Spleen (tissue), 11 donors: ENCODE data around the gene DPYD. TPM values are rescaled to one million over a fixed set of nuclear protein-coding genes. Genes with fewer than 3 reads are reported as not detected.

Source experiments
- DNase-seq: peaks from one replicate; pipeline ENCODE4 v3.0.0-alpha.2; 2020
- H3K27ac ChIP-seq, 8 donors: fragments of 200-600 bp; sonication (generic) in 7 of 8; 1 replicate in 4 of 8; 2 replicates in 4 of 8; pipeline versions ENCODE4 v1.5.0 to v1.8.0; 2016 to 2021; ENCODE audit warnings: inconsistent platforms in 4 of 8, mild to moderate bottlenecking in 4 of 8, moderate library complexity in 1 of 8
- H3K27me3 ChIP-seq, 7 donors: fragments of 200-600 bp; sonication (generic) in 6 of 7; replicated peaks in 1 of 7; 1 replicate in 4 of 7; 2 replicates in 3 of 7; pipeline versions ENCODE4 v1.5.0 to v1.8.0; 2016 to 2021; ENCODE audit warnings: inconsistent platforms in 3 of 7, mild to moderate bottlenecking in 1 of 7
- H3K36me3 ChIP-seq, 6 donors: fragments of 200-600 bp; sonication (generic) in 5 of 6; 1 replicate in 4 of 6; 2 replicates in 2 of 6; pipeline versions ENCODE4 v1.5.0 to v1.8.0; 2016 to 2021; ENCODE audit warnings: inconsistent platforms in 2 of 6
- H3K4me1 ChIP-seq, 6 donors: fragments of 200-600 bp; sonication (generic) in 5 of 6; 1 replicate in 3 of 6; 2 replicates in 3 of 6; pipeline versions ENCODE4 v1.5.0 to v1.8.0; 2016 to 2021; ENCODE audit warnings: inconsistent platforms in 3 of 6
- H3K4me3 ChIP-seq, 8 donors: fragments of 200-600 bp; sonication (generic) in 7 of 8; 1 replicate in 4 of 8; 2 replicates in 4 of 8; pipeline versions ENCODE4 v1.5.0 to v1.8.0; 2016 to 2021; ENCODE audit warnings: inconsistent platforms in 4 of 8, mild to moderate bottlenecking in 4 of 8, moderate library complexity in 2 of 8
- H3K9me3 ChIP-seq, 8 donors: fragments of 200-600 bp; sonication (generic) in 7 of 8; 1 replicate in 4 of 8; 2 replicates in 4 of 8; pipeline versions ENCODE4 v1.5.0 to v1.8.0; 2016 to 2021; ENCODE audit warnings: inconsistent platforms in 4 of 8
- CTCF ChIP-seq, 11 experiments: fragments of 200-600 bp in 7 of 11; fragments of 450-650 bp in 4 of 11; sonication (generic) in 4 of 11; IDR thresholded peaks in 8 of 11; conservative IDR thresholded peaks in 3 of 11; 1 replicate in 7 of 11; 2 replicates in 4 of 11; pipeline versions ENCODE4 v1.4.0 to v1.8.0; 2016 to 2021; ENCODE audit warnings: antibody characterized with exemption in 11 of 11, inconsistent platforms in 4 of 11, mild to moderate bottlenecking in 1 of 11
- POLR2A ChIP-seq, 3 donors: fragments of 450-650 bp; IDR thresholded peaks; one replicate each; pipeline ENCODE4 v1.5.1; 2017; ENCODE audit warnings: antibody characterized with exemption in 3 of 3, mild to moderate bottlenecking in 1 of 3
- POLR2AphosphoS5 ChIP-seq, 3 donors: sonication (generic); formaldehyde crosslinking; IDR thresholded peaks; one replicate each; pipeline ENCODE4 v1.5.1; 2017; ENCODE audit warnings: antibody characterized with exemption in 3 of 3
- WGBS, 5 donors: extraction: QIAGEN DNeasy Blood & Tissue Kit in 3 of 5; methylation state at CpG; one replicate each; pipeline versions ENCODE4 v1.1.5 to v1.1.7; 2013 to 2018; 5-methylcytosine and 5-hydroxymethylcytosine counted together
- intact Hi-C: fragments of 100-400 bp; cut with DNase I; formaldehyde crosslinking; loops from one replicate; pipeline ENCODE4 v1.15.0; 2023; ENCODE audit warnings: low total_unique reads
- polyA plus RNA-seq, 3 donors: library from polyadenylated mRNA; stranded (reverse); fragments of 200-250 nt; gene quantifications; one replicate each; pipeline ENCODE4 v1.2.1, GENCODE V29; 2013
- total RNA-seq, 7 donors: library from RNA; depleted of rRNA in 3 of 7; stranded (reverse); fragments of >200 nt in 3 of 7; fragmentation: NEBNext Ultra II Directional in 4 of 7; extraction: Animal tissue kit (Norgen Biotek cat#: 25700) in 4 of 7; gene quantifications; one replicate each; pipeline versions ENCODE4 v1.1.0 to v1.2.1, GENCODE V29; 2016 to 2021
- donor health status: healthy with polysubstance abuse.
- donor health status: DM: no; HTN: no; CAD: no; lungs with moderate emphysema.
- donor health status: DM: no; HTN: no; CAD: no.
- donor health status: Bipolar disorder and iron deficiency.
- donor health status: healthy.
- donor health status: DM: no; HTN: no; CAD: no.
- donor health status: DM: yes; HTN: yes; CAD: no.

DPYD gene
- total and polyA plus RNA-seq, 10 donors: 7.3 to 114 (median 92.3) TPM

DNA sequence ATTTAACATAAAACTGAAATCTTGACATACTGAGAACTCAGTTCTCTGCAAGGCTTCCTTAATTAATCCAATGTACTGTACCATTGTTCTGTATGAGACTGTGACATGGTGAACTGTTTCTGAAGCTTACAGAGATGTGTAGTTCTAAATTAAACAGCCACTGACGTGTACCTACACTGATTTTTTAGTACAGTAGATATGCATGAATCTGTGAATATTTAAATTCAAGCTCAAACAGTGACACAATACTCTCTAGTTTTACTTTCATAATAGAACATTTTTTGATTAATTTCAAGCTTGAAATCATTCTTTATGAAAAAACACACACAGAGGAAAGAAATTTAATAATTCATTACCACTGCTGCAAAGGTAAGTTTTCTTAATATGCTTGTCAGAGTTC lies 621.9 kb downstream of the DPYD start:
- no peak overlapping the region for H3K27ac ChIP-seq
- no peak overlapping the region for H3K4me3 ChIP-seq
- no peak for DNase-seq
- TF ChIP-seq CTCF (IDR thresholded peaks at IDR 0.05 in 8 of 11, conservative IDR thresholded peaks at IDR 0.05 in 3 of 11): no peak
- no peak for TF ChIP-seq POLR2AphosphoS5 (IDR thresholded peaks at IDR 0.05)
- no peak for TF ChIP-seq POLR2A (IDR thresholded peaks at IDR 0.05)
- intact Hi-C loops: no loop called here
- WGBS, 5 donors: 91 to 95% (median 92%) methylated on average over 1 of the region's 1 CpG
- H3K4me1 ChIP-seq: no peaks in the 10 kb centered on the region
- H3K36me3 ChIP-seq: peaks cover 0 to 35% (median under 1%) of the 10 kb centered on the region in 6 donors
- H3K9me3 ChIP-seq: no peaks in the 10 kb centered on the region
- H3K27me3 ChIP-seq: no peaks in the 10 kb centered on the region

GRCh38 chr1:97297611-97298010 lies 623.2 kb downstream of the DPYD start:
- WGBS, 5 donors: 48 to 74% (median 59%) methylated on average over 2 of the region's 2 CpGs
- DNase-seq: no peak
- no peaks in the 10 kb centered on the region for H3K4me1 ChIP-seq
- intact Hi-C loops: no loop called here
- H3K9me3 ChIP-seq: peaks cover 0 to 2% (median 0%) of the 10 kb centered on the region in 8 donors
- no peak for TF ChIP-seq CTCF (IDR thresholded peaks at IDR 0.05 in 8 of 11, conservative IDR thresholded peaks at IDR 0.05 in 3 of 11)
- no peak for TF ChIP-seq POLR2AphosphoS5 (IDR thresholded peaks at IDR 0.05)
- TF ChIP-seq POLR2A (IDR thresholded peaks at IDR 0.05): no peak
- H3K36me3 ChIP-seq: peaks cover 0 to 42% (median 0%) of the 10 kb centered on the region in 6 donors
- H3K27me3 ChIP-seq: no peaks in the 10 kb centered on the region
- H3K27ac ChIP-seq: no peak overlapping the region
- H3K4me3 ChIP-seq: no peak overlapping the region

DNA sequence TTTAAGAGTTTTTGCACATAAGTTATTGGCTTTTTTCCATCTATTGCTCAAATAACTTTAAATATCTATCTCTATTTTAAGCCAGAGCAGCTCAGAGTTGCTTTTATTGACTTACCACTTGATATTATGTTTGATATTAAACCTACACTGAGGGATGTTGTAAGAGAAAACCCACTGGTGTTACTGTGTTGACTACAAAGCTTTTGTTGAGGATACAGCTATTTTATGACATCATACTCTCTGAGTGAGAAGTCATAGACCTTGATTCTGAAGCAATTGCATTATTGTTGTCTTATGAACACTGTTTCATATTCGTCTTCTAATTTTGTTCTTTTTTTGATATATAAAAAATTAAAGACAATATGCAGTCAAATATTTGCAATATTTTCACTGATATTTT lies 638.9 kb downstream of the DPYD start:
- TF ChIP-seq CTCF (IDR thresholded peaks at IDR 0.05 in 8 of 11, conservative IDR thresholded peaks at IDR 0.05 in 3 of 11) (no peak), POLR2A (IDR thresholded peaks at IDR 0.05) (no peak), POLR2AphosphoS5 (IDR thresholded peaks at IDR 0.05) (no peak)
- 92 to 100% (median 94%) methylated on average over 1 of the region's 1 CpG for WGBS, 5 donors
- Histone ChIP-seq H3K4me3 (no peak overlapping the region), H3K27ac (no peak overlapping the region), H3K36me3 (peaks cover 0 to 19% (median 2%) of the 10 kb centered on the region in 6 donors), H3K27me3 (no peaks in the 10 kb centered on the region), H3K9me3 (peaks cover 0 to 16% (median 6%) of the 10 kb centered on the region in 8 donors), H3K4me1 (no peaks in the 10 kb centered on the region)
- intact Hi-C loops: no loop called here
- no peak for DNase-seq

DNA sequence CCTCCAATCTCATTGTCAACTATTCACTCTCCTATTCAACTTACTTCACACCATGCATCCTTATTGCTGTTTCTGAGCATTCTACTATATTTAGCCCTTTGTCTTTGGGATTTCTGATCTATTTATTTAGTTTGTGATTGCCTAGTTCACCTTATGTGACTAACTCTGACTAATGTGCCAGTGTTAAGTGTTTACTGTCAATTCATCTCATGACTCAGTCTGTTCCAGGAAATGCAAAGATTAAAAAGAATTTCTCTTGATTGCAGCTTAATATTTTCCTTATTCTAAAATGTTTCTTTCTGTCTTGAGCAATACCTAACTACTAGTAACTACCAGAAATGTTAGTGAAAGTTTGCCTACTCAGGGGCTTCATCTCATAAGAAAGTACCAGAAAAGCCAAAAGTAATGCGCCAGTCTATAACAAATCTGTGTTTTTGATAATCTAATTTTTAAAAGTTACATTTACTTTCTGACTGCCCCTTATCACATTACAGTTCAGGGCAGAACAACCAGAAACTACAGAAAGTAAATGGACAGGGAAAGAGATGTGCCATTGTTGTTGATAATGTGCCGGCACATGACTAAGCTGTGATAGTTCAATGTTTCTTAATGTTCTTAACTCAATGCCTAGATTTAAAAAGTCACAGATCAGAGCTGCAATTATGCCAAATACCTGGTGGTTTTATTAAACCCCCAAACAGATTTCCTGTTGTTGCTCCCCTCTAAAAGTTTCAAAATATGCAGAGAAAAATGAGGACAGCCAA lies 642.8 kb downstream of the DPYD start:
- TF ChIP-seq POLR2A (IDR thresholded peaks at IDR 0.05): no peak
- TF ChIP-seq POLR2AphosphoS5 (IDR thresholded peaks at IDR 0.05): no peak
- no peak for TF ChIP-seq CTCF (IDR thresholded peaks at IDR 0.05 in 8 of 11, conservative IDR thresholded peaks at IDR 0.05 in 3 of 11)
- WGBS, 5 donors: 91 to 99% (median 96%) methylated on average over 2 of the region's 2 CpGs
- Histone ChIP-seq H3K27me3 (no peaks in the 10 kb centered on the region), H3K9me3 (peaks cover 0 to 9% (median 0%) of the 10 kb centered on the region in 8 donors), H3K27ac (no peak overlapping the region), H3K4me3 (no peak overlapping the region), H3K4me1 (no peaks in the 10 kb centered on the region), H3K36me3 (peaks cover 0 to 19% (median 2%) of the 10 kb centered on the region in 6 donors)
- no peak for DNase-seq
- intact Hi-C loops: no loop called here
